Ramos (cell line): ENCODE results near the gene PDLIM3.

ENCODE experiments used
- in situ Hi-C: fragments of 300-500 bp; cut with MboI; formaldehyde crosslinking; loops from one replicate; pipeline ENCODE4 v1.14.3; 2022; ENCODE audit warnings: low sequenced_read_pairs; ENCODE audit not compliant: unreplicated experiment

Gene PDLIM3

GRCh38 chr4:185480016-185480732 lies 55.1 kb downstream of the PDLIM3 start:
- in situ Hi-C loops = loop anchor here (5.0 kb wide), 1 partner anchor 107 kb away; no protein-coding TSS in a partner anchor

DNA sequence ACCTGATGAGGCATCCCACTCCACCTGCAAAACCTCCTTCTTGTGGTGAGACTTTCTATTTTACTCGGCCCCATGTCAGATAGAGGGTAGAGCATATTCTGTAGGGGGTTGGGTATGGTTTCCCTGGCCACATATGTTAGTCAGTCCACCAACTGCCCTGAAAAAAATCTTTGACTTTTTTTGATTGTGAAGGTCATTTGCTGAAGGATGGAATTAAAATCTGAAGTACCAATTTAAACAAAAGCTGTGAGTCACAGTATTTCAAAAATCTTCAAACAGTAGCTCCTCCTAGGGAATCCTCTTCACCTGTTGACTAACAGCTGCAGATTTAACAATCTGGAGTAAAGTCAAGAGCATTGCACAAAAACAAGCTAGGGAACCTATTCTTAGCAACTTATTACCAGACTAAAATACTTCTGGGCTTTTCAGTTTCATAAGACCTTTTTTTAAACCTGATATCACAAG lies 55.8 kb downstream of the PDLIM3 start:
- in situ Hi-C loops = no loop called here

- in situ Hi-C loops = no loop called here
Measured at GRCh38 chr4:185473247-185473646, 62.1 kb downstream of the PDLIM3 start.

DNA sequence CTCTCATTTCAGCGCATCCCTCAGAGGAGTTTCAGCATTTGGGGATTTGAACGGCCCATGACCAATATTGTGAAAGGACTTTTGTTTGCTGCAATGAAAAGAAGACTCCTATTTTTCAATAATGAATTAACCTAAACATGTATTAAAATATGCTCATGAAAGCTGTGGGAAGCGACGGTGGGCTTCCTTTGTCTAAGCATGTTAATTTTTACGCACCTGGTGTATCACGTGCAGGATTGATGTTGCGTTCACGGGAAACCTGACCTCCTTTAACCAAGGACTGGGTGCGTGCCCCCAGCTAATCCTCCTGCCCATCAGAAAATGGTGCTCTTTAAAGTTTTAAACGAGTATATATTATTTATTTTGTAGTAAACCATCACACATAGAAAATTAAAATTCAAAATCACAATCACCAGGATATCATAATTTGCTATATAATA lies 63.2 kb downstream of the PDLIM3 start:
- in situ Hi-C loops = no loop called here

GRCh38 chr4:185471235-185472102 lies 63.8 kb downstream of the PDLIM3 start, which contains the start of gene CCDC110:
Gene CCDC110 (minus strand): TSS chr4:185471733. CDS start chr4:185471683, 50 bp downstream.
- in situ Hi-C loops = no loop called here

DNA sequence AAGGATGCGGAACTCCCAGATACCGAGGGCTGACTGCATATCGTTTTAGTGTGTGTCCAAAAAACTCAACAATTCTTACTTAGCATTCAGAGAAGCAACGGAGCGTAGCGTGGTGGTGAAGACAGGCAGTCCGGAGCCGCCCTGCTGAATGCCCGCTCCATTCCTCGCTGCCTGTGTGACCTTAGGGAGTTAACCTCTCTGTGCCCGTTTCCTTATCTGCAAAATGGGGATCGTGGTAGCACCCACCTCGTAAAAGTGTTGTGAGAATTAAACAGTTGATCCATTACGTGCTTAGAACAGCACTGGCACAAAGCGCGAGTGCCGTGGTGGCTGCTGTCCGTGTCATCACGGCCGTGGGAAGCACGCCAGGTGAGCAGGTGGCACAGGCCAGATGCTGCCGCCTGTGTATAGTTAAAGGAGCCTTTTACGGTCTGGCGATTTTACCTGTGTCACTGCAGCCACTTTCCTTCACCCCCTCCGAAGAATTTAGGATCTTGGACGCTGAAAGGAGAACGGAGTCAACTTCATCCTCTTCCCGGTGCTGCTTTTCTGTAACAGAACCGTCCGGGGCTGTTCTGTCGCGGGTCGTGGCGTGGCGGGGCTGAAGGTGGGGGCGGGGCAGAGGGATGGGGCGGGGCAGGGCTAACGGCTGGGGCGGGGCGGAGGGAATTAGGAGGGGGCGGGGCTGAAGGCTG lies 64.7 kb downstream of the PDLIM3 start:
- in situ Hi-C loops = no loop called here

DNA sequence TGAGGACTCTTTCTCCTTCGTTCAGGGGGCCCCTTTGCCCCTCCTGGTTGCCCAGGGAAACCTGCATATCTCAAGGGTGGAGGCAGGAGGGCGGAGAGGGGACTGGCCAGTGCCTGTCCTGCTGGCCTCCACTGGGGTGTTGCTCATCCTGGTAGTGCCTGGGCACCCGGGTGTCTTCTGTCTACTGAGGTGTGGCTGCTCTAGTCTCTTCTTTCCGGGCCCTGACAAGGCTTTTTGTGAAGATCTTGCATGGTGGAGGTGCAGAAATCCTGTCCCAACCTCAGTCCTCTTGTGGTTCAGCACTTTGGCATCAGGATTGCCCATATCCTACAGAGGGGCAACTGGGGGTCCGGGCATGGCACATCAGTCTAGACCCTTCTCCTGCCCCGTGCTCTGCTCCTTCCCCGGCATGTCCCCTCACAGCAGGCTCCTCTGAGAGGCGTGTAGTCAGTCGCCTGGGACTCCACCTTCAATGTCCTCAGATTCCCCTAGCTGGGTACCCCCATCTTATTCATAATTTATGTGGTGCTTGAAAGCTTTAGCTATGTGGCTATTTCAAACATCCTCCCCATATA lies 65.6 kb downstream of the PDLIM3 start:
- in situ Hi-C loops = no loop called here

- in situ Hi-C loops = no loop called here
Measured at GRCh38 chr4:185468999-185469398, 66.3 kb downstream of the PDLIM3 start.

DNA sequence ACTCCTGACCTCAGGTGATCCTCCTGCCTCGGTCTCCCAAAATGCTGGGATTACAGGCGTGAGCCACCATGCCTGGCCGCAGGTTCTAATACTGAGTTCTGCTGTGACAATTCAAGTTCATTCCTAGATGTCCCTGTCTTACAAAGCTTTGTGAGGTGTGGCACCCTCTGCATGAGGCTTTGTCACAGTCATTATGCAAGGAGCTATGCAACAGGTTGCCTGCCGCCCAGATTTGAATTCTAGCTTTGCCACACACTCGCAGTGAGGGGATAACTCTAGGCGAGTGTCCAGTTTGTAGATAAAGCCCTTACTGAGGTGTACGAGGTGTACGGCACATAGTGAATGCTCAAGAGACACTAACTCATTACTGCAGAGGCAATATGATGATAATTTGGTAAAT lies 67.3 kb downstream of the PDLIM3 start:
- in situ Hi-C loops = no loop called here

DNA sequence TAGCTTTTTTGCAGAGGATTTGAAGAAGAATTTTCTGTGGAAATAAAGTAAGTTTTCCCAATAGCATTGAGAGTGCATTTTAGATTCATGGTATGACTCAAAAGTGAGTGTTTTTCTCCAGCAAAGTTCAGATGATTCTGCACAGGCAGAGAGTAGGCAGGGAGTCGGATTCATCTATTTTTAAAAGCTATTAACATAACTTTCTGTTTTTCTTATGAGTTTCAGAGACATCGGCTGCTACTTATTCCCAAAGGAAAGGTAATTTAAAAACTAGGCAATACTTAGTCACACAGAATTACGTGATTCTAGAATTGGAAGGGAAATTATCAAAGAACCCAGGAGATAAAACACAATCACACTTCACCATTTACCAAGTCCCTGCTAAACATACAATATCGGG lies 68.2 kb downstream of the PDLIM3 start:
- in situ Hi-C loops = no loop called here

- in situ Hi-C loops = no loop called here
Measured at GRCh38 chr4:185465707-185466106, 69.6 kb downstream of the PDLIM3 start.

- in situ Hi-C loops = no loop called here
Measured at GRCh38 chr4:185464887-185465286, 70.4 kb downstream of the PDLIM3 start.

GRCh38 chr4:185464183-185464582 lies 71.1 kb downstream of the PDLIM3 start:
- in situ Hi-C loops = no loop called here

DNA sequence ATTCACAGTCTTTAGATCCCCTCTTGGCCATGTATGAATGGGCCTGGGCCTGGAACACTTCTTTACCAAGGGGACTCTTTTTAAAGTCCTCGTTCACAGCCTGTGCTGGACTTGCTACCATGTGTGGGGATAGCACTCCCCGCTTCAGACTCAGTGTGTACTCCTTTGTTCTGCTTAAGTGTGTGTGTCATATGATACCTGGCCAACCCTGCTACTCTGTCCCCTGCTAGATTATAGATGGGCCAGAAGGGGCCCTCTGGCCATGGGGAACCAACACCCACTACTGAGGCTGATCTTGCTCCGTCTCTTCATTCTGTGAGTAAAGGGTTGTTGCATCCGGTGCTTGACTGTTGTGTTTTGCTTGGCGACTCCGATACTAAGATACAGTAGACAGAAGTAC lies 71.8 kb downstream of the PDLIM3 start:
- in situ Hi-C loops = no loop called here

DNA sequence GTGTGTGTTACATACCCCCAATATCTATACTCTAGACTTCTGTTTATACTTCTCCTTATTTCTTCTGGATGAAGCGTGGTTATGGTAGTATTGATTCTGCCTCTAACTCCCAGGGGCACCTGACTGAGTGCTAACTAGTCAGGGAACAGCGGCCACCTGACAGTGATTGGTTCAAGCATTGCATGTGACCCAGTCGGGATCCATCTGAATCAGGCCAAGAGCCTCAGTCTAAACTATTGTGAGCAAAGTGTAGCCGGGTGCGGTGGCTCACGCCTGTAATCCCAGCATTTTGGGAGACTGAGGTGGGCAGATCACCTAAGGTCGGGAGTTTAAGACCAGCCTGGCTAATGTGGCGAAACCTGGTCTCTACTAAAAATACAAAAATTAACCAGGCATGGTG lies 73.7 kb downstream of the PDLIM3 start:
- in situ Hi-C loops = no loop called here

DNA sequence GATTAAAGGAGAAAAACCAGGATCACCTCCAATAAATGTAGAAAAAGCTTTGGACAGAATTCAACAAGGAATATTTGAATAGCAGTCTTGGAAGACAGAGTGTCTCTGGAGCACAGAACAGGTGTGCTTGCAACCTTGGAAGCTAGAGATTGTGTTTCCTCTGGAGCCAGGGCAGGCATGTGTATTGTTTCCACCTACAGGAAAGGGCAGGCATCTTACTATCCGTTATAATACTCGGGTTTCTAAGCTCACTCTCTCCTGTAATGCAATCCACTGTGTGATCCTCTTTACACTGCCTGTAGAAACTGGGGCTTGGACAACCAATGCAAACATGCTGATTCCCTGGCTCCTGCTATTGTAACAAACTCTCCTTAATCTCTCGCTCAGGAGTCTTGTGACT lies 78.2 kb downstream of the PDLIM3 start:
- in situ Hi-C loops = no loop called here

DNA sequence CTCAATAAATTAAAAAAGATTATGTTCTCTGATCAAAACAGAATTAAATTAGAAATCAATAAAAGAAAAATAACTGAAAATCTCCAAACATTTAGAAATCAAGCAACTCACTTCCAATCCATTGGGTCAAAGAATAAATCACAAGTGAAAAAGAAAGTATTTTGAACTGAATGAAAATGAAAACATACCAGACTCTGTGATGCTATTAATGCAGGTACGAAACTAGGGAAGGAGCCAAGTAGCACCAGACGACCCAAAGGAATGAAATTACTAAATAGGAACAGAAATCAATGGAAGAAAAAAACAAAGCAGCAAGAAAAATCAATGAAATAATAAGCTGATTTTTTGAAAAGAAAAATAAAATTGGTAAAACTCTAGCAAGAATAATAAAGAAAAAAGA lies 79.2 kb downstream of the PDLIM3 start:
- in situ Hi-C loops = no loop called here
